ENCODE measurements around the gene GAS2L2.

Gene GAS2L2

GRCh38 chr17:35745246-35745645 is 7.8 kb downstream of the GAS2L2 start:
- no peak for DNase-seq

- no peak for DNase-seq
Observed at GRCh38 chr17:35744830-35745229, 8.2 kb downstream of the GAS2L2 start.

GRCh38 chr17:35743626-35744328 is 9.3 kb downstream of the GAS2L2 start:
- no peak for DNase-seq

GRCh38 chr17:35742896-35743477 is 10.1 kb downstream of the GAS2L2 start:
- no peak for DNase-seq

GRCh38 chr17:35742496-35742895 is 10.5 kb downstream of the GAS2L2 start:
- no peak for DNase-seq

GRCh38 chr17:35740997-35741931 is 11.8 kb downstream of the GAS2L2 start:
- DNase-seq: peak; percentile 35

- DNase-seq: no peak
Observed at GRCh38 chr17:35740216-35740615, 12.8 kb downstream of the GAS2L2 start.

- DNase-seq: no peak
Observed at GRCh38 chr17:35738519-35739133, 14.4 kb downstream of the GAS2L2 start.

- no peak for DNase-seq
Observed at GRCh38 chr17:35736236-35736635, 16.8 kb downstream of the GAS2L2 start.

- DNase-seq: no peak
Observed at GRCh38 chr17:35735036-35735805, 17.8 kb downstream of the GAS2L2 start.

GRCh38 chr17:35734396-35734795 is 18.6 kb downstream of the GAS2L2 start:
- DNase-seq: no peak

- no peak for DNase-seq
Observed at GRCh38 chr17:35733366-35733765, 19.7 kb downstream of the GAS2L2 start.

- DNase-seq: no peak
Observed at GRCh38 chr17:35732806-35733136, 20.3 kb downstream of the GAS2L2 start.

- DNase-seq: no peak
Observed at GRCh38 chr17:35731917-35732805, 20.9 kb downstream of the GAS2L2 start.

GRCh38 chr17:35731239-35731916 is 21.7 kb downstream of the GAS2L2 start, which contains the start of gene RASL10B:
TSS of gene RASL10B (plus strand) at chr17:35731639. CDS start at chr17:35735185, 3,546 bp downstream.
- peak; percentile 25 for DNase-seq

GRCh38 chr17:35730400-35731005 is 22.5 kb downstream of the GAS2L2 start:
- DNase-seq: no peak

- DNase-seq: no peak
Observed at GRCh38 chr17:35729405-35729833, 23.6 kb downstream of the GAS2L2 start.

GRCh38 chr17:35728551-35728950 is 24.5 kb downstream of the GAS2L2 start:
- no peak for DNase-seq

GRCh38 chr17:35727635-35728034 is 25.4 kb downstream of the GAS2L2 start:
- DNase-seq: no peak

- no peak for DNase-seq
Observed at GRCh38 chr17:35726953-35727460, 26.0 kb downstream of the GAS2L2 start.

Data from NCI-H774 (cell line).